NT2/D1 (cell line): ENCODE results near the gene ATXN1.
"Not testable (repeated sequence)": the region's sequence is repeated elsewhere in the genome, so short reads cannot be mapped to it uniquely, and the experiment has no call there.

ENCODE experiments used
- DNase-seq: peaks from one replicate; pipeline ENCODE4 v3.0.0-alpha.2; 2011; ENCODE audit warnings: low read depth, low spot score
- H3K27me3 ChIP-seq: 2 replicates; pipeline ENCODE4 v1.6.0; 2011; ENCODE audit warnings: mild to moderate bottlenecking; ENCODE audit not compliant: insufficient read length, insufficient read depth
- H3K36me3 ChIP-seq: 2 replicates; pipeline ENCODE4 v1.6.1; 2011; ENCODE audit warnings: mild to moderate bottlenecking, low read length, mixed read lengths; ENCODE audit not compliant: insufficient read depth, insufficient read length
- H3K4me1 ChIP-seq: 2 replicates; pipeline ENCODE4 v1.5.1; 2011; ENCODE audit not compliant: insufficient read depth, insufficient read length
- H3K4me3 ChIP-seq: 2 replicates; pipeline ENCODE4 v1.5.1; 2011; ENCODE audit warnings: low read depth; ENCODE audit not compliant: insufficient read length
- H3K9ac ChIP-seq: 2 replicates; pipeline ENCODE4 v1.6.0; 2011; ENCODE audit warnings: low read depth; ENCODE audit not compliant: insufficient read length
- H3K9me3 ChIP-seq: 2 replicates; pipeline ENCODE4 v1.5.1; 2011; ENCODE audit warnings: mild to moderate bottlenecking, low read length; ENCODE audit not compliant: insufficient read depth
- SUZ12 ChIP-seq: IDR thresholded peaks from 2 replicates; pipeline ENCODE4 v1.6.1; 2011; ENCODE audit not compliant: insufficient read length, insufficient read depth; ENCODE audit errors: extremely low read depth
- YY1 ChIP-seq: IDR thresholded peaks from 2 replicates; pipeline ENCODE4 v1.6.1; 2011; ENCODE audit not compliant: insufficient read length, insufficient read depth
- ZNF274 ChIP-seq: IDR thresholded peaks from 2 replicates; pipeline ENCODE4 v1.6.1; 2011; ENCODE audit warnings: mild to moderate bottlenecking, low read depth, low read length

The ATXN1 gene

GRCh38 chr6:16393326-16393725, 367.9 kb downstream of the ATXN1 start:
- H3K4me1 ChIP-seq, result no peaks in the 10 kb centered on the region
- TF ChIP-seq SUZ12 (no peak), YY1 (no peak), ZNF274 (no peak)
- H3K36me3 ChIP-seq, result no peaks in the 10 kb centered on the region
- H3K27me3 ChIP-seq, result no peaks in the 10 kb centered on the region
- no peaks in the 10 kb centered on the region for H3K9me3 ChIP-seq
- H3K9ac ChIP-seq, result no peak overlapping the region
- no peak overlapping the region for H3K4me3 ChIP-seq
- no peak for DNase-seq

- no peaks in the 10 kb centered on the region for H3K36me3 ChIP-seq
- TF ChIP-seq YY1 (no peak), ZNF274 (no peak), SUZ12 (no peak)
- H3K9ac ChIP-seq, result no peak overlapping the region
- no peaks in the 10 kb centered on the region for H3K4me1 ChIP-seq
- H3K4me3 ChIP-seq, result no peak overlapping the region
- H3K27me3 ChIP-seq, result no peaks in the 10 kb centered on the region
- no peaks in the 10 kb centered on the region for H3K9me3 ChIP-seq
- DNase-seq, result no peak
These were observed 369.2 kb downstream of the ATXN1 start for GRCh38 chr6:16392010-16392409.

DNA sequence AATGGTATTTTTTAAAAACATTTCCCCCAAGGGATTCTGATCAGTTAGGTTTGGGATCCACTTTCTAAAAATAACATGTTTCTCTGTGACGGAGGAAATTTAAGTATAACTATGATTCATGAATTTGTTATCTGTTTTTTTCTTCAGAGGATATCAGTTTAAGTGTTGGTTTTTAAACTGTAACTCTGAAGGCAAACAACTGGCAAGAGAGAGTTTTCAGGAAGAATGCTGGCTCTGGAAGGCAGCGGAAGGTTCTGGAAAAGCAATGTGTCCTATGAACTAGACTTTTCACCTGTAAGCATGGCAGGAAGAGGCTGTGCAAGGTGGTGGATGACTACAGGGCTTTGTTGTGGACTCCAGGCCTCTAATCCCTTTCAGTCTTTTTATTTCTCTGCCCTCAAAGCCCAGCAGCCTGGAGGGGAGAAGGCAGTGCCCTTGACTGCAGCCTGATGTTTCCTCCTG, 369.8 kb downstream of the ATXN1 start:
- H3K27me3 ChIP-seq, result no peaks in the 10 kb centered on the region
- no peaks in the 10 kb centered on the region for H3K36me3 ChIP-seq
- no peak for DNase-seq
- H3K4me1 ChIP-seq, result no peaks in the 10 kb centered on the region
- TF ChIP-seq SUZ12, result no peak
- no peak for TF ChIP-seq ZNF274
- TF ChIP-seq YY1, result no peak
- no peak overlapping the region for H3K4me3 ChIP-seq
- no peak overlapping the region for H3K9ac ChIP-seq
- H3K9me3 ChIP-seq, result no peaks in the 10 kb centered on the region

DNA sequence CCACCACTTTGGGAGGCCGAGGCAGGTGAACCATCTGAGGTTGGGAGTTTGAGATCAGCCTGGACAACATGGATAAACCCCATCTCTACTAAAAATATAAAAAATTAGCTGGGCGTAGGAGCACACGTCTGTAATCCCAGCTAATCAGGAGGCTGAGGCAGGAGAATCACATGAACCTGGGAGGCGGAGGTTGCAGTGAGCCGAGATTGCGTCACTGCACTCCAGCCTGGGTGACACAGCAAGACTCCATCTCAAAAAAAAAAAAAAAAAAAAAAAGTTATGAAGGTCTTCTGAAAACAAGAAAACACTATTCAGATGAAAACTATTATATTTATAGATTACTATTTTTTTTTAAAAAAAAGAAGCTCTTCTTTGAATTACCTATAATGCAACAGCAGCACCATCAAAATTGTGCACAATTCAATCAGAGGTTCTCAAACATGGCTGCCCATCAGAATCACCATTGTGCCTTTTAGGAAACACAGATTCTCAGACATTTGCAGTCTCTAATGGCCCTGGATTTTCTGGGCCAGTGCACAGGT, 370.3 kb downstream of the ATXN1 start:
- not testable (repeated sequence) for H3K4me1 ChIP-seq, H3K36me3 ChIP-seq, H3K4me3 ChIP-seq, H3K9me3 ChIP-seq, H3K9ac ChIP-seq, DNase-seq, H3K27me3 ChIP-seq

- H3K36me3 ChIP-seq, result no peaks in the 10 kb centered on the region
- H3K9me3 ChIP-seq, result no peaks in the 10 kb centered on the region
- H3K4me3 ChIP-seq, result no peak overlapping the region
- TF ChIP-seq SUZ12, result no peak
- TF ChIP-seq ZNF274, result no peak
- TF ChIP-seq YY1, result no peak
- no peak for DNase-seq
- no peaks in the 10 kb centered on the region for H3K4me1 ChIP-seq
- H3K9ac ChIP-seq, result no peak overlapping the region
- H3K27me3 ChIP-seq, result no peaks in the 10 kb centered on the region
These were observed 371.6 kb downstream of the ATXN1 start for GRCh38 chr6:16389642-16390041.

DNA sequence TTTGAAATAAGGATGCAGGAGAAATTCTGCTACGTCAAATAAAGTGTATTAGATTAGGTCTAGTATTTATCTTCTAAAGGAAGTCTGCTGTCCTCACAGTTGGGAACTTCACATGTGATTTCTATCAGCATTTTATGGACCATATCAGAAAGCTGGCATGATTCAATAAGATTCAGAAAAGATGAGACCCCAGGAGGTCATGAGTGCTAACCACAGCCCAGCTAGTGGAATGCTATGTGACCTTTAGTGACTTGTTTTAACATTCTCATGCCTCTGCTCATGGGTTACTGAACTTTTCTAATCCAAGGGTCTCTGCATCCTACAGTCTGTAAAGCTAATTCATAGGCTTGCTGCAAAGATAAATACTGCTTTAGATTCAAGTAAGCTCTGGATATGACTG, 372.8 kb downstream of the ATXN1 start:
- H3K9me3 ChIP-seq, result no peaks in the 10 kb centered on the region
- H3K36me3 ChIP-seq, result no peaks in the 10 kb centered on the region
- DNase-seq, result no peak
- no peaks in the 10 kb centered on the region for H3K4me1 ChIP-seq
- H3K27me3 ChIP-seq, result no peaks in the 10 kb centered on the region
- TF ChIP-seq SUZ12, result no peak
- TF ChIP-seq ZNF274, result no peak
- TF ChIP-seq YY1, result no peak
- H3K9ac ChIP-seq, result no peak overlapping the region
- no peak overlapping the region for H3K4me3 ChIP-seq

DNA sequence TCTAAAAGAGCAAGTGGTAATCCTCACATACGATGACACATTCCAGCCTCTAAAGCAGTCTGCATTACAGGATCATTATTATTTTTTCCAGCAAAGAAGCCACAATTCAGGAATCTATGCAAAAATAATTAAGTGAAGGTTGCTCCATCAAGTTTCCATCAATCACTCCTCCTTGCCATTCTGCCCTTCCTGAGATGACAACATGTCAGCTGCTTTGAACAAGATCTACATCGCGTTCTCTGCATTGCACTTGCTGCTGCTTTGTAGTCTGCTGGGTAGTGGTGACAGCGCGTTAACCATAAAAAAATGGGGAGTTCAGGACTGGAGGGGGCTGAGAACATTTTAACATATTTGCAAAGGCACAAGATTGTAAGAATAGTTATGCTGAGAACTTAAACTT, 375.2 kb downstream of the ATXN1 start:
- Histone ChIP-seq H3K4me3 (no peak overlapping the region), H3K36me3 (no peaks in the 10 kb centered on the region), H3K9me3 (no peaks in the 10 kb centered on the region), H3K9ac (no peak overlapping the region), H3K27me3 (no peaks in the 10 kb centered on the region), H3K4me1 (no peaks in the 10 kb centered on the region)
- TF ChIP-seq SUZ12, result no peak
- TF ChIP-seq ZNF274, result no peak
- TF ChIP-seq YY1, result no peak
- DNase-seq, result no peak

DNA sequence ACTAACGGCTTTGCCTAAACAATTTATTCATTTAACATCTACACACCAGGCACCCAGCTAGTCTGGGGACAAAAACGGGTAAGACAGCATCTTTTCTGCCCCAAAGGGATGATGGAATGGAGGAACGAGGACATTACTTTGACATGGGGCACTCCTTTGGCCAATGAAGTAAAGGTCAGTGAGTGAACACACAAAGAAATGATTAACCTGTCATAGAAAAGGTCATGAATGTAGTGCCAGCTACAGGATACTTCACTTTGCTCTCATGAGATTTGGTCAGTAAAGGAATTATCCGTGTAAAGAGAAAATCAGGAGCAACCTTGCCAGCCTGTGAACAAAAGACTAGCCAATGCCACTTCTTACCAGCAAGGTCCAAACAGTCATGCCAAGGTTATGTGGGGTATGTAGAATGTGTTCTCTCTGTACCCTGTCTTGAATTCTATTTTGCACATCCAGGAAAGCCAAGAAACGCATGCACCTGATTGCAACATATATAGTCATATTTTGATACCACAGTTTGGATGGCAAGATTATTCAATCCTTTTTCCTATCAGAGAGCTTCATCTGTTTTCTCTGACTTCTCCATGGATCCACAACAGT, 377.6 kb downstream of the ATXN1 start:
- Histone ChIP-seq H3K9ac (no peak overlapping the region), H3K4me3 (no peak overlapping the region), H3K36me3 (no peaks in the 10 kb centered on the region), H3K9me3 (no peaks in the 10 kb centered on the region), H3K4me1 (no peaks in the 10 kb centered on the region), H3K27me3 (no peaks in the 10 kb centered on the region)
- no peak for DNase-seq
- no peak for TF ChIP-seq ZNF274
- no peak for TF ChIP-seq SUZ12
- no peak for TF ChIP-seq YY1

DNA sequence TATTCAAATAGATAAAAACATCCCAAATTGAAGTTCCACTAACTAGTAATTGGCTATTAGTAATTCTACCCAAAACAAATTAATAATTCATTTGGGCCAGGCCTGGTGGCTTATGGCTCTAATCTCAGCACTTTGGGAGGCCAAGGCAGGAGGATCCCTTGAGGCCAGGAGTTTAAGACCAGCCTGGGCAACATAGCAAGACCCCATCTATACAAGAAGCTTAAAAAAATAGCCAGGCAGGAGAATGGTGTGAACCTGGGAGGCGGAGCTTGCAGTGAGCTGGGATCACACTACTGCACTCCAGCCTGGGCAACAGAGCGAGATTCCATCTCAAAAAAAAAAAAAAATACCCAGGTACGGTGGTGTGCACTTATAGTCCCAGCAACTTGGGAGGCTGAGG, 379.3 kb downstream of the ATXN1 start:
- H3K9ac ChIP-seq, H3K27me3 ChIP-seq, DNase-seq, H3K4me1 ChIP-seq, H3K4me3 ChIP-seq, H3K9me3 ChIP-seq, H3K36me3 ChIP-seq: not testable (repeated sequence)
